MM.1S (cell line): Measurements from ENCODE around the gene ADGRL3.

Experiments used
- DNase-seq: peaks from one replicate; pipeline ENCODE4 v3.0.0-alpha.2; 2015
- H2AFZ ChIP-seq: fragments of 300-600 bp; sonication (generic); 2 replicates; pipeline ENCODE4 v1.6.0; 2016; ENCODE audit warnings: antibody characterized with exemption, low read length
- H3F3A ChIP-seq: fragments of 300-600 bp; sonication (generic); 2 replicates; pipeline ENCODE4 v1.6.1; 2016; ENCODE audit warnings: mild to moderate bottlenecking, antibody characterized with exemption, low read length, moderate library complexity, mixed read lengths; ENCODE audit not compliant: insufficient read depth
- H3K27ac ChIP-seq: fragments of 300-600 bp; sonication (generic); 2 replicates; pipeline ENCODE4 v1.5.1; 2016; ENCODE audit warnings: mild to moderate bottlenecking, low read length
- H3K27me3 ChIP-seq: fragments of 300-600 bp; sonication (generic); replicated peaks from 2 replicates; pipeline ENCODE4 v1.6.0; 2016; ENCODE audit warnings: low read length; ENCODE audit not compliant: insufficient read depth
- H3K36me3 ChIP-seq: fragments of 300-600 bp; sonication (generic); replicated peaks from 2 replicates; pipeline ENCODE4 v1.6.1; 2016; ENCODE audit warnings: mild to moderate bottlenecking, low read length, mixed read lengths; ENCODE audit not compliant: insufficient read depth
- H3K4me1 ChIP-seq: fragments of 300-600 bp; sonication (generic); 2 replicates; pipeline ENCODE4 v1.6.1; 2016; ENCODE audit warnings: low read length, mixed read lengths
- H3K4me2 ChIP-seq: fragments of 300-600 bp; sonication (generic); 2 replicates; pipeline ENCODE4 v1.6.0; 2016; ENCODE audit warnings: low read depth, low read length
- H3K4me3 ChIP-seq: fragments of 300-600 bp; sonication (generic); 2 replicates; pipeline ENCODE4 v1.5.1; 2016; ENCODE audit warnings: low read length, mixed read lengths
- H3K79me2 ChIP-seq: fragments of 300-600 bp; sonication (generic); 2 replicates; pipeline ENCODE4 v1.6.1; 2016; ENCODE audit warnings: mixed run types, low read length, mixed read lengths
- H3K9ac ChIP-seq: fragments of 300-600 bp; sonication (generic); 2 replicates; pipeline ENCODE4 v1.6.1; 2016; ENCODE audit warnings: low read length, mixed read lengths
- H3K9me2 ChIP-seq: fragments of 300-600 bp; sonication (generic); replicated peaks from 2 replicates; pipeline ENCODE4 v1.6.1; 2016; ENCODE audit warnings: mild to moderate bottlenecking, low read length, mixed read lengths; ENCODE audit not compliant: insufficient read depth
- H3K9me3 ChIP-seq: fragments of 300-600 bp; sonication (generic); replicated peaks from 2 replicates; pipeline ENCODE4 v1.6.1; 2016; ENCODE audit warnings: mild to moderate bottlenecking, low read length, mixed read lengths; ENCODE audit not compliant: insufficient read depth
- H4K20me1 ChIP-seq: fragments of 300-600 bp; sonication (generic); 2 replicates; pipeline ENCODE4 v1.6.1; 2016; ENCODE audit warnings: mild to moderate bottlenecking, low read length, moderate library complexity, mixed read lengths; ENCODE audit not compliant: insufficient read depth
- CTCF ChIP-seq: fragments of 300-600 bp; sonication (generic); IDR thresholded peaks from 2 replicates; pipeline ENCODE4 v1.5.1; 2016; ENCODE audit warnings: antibody characterized with exemption, low read length, mixed read lengths
- EZH2 ChIP-seq: fragments of 300-600 bp; sonication (generic); optimal IDR thresholded peaks from 2 replicates; pipeline ENCODE3; 2017; ENCODE audit warnings: low read depth, mild to moderate bottlenecking, antibody characterized with exemption, low read length, mixed read lengths
- EZH2phosphoT487 ChIP-seq: fragments of 300-600 bp; sonication (generic); IDR thresholded peaks from 2 replicates; pipeline ENCODE4 v1.6.1; 2018; ENCODE audit warnings: antibody characterized with exemption, low read length

ADGRL3 gene

GRCh38 chr4:61299316-61299715, 99.2 kb downstream of the ADGRL3 start:
- no peak for DNase-seq
- no peaks in the 10 kb centered on the region for H3K9me3 ChIP-seq
- H3K4me1 ChIP-seq = no peaks in the 10 kb centered on the region
- H3K9me2 ChIP-seq = no peaks in the 10 kb centered on the region
- no peaks in the 10 kb centered on the region for H3K79me2 ChIP-seq
- no peaks in the 10 kb centered on the region for H3F3A ChIP-seq
- H3K36me3 ChIP-seq = no peaks in the 10 kb centered on the region
- no peak overlapping the region for H3K4me2 ChIP-seq
- H3K27ac ChIP-seq = no peak overlapping the region
- TF ChIP-seq EZH2 (no peak), EZH2phosphoT487 (no peak), CTCF (no peak)
- H2AFZ ChIP-seq = no peak overlapping the region
- H3K27me3 ChIP-seq = no peaks in the 10 kb centered on the region
- H3K9ac ChIP-seq = no peak overlapping the region
- H4K20me1 ChIP-seq = no peaks in the 10 kb centered on the region
- no peak overlapping the region for H3K4me3 ChIP-seq

- Histone ChIP-seq H4K20me1 (no peaks in the 10 kb centered on the region), H3K79me2 (no peaks in the 10 kb centered on the region), H3K4me2 (no peak overlapping the region), H3K9ac (no peak overlapping the region), H2AFZ (no peak overlapping the region), H3K27ac (no peak overlapping the region), H3K9me3 (no peaks in the 10 kb centered on the region), H3K4me1 (no peaks in the 10 kb centered on the region), H3K9me2 (no peaks in the 10 kb centered on the region), H3F3A (no peaks in the 10 kb centered on the region), H3K4me3 (no peak overlapping the region), H3K36me3 (no peaks in the 10 kb centered on the region), H3K27me3 (no peaks in the 10 kb centered on the region)
- TF ChIP-seq EZH2 = no peak
- no peak for TF ChIP-seq CTCF
- no peak for TF ChIP-seq EZH2phosphoT487
- no peak for DNase-seq
Measured at GRCh38 chr4:61300266-61300844, 100.2 kb downstream of the ADGRL3 start.

- no peak for DNase-seq
- no peaks in the 10 kb centered on the region for H3K9me2 ChIP-seq
- H3K79me2 ChIP-seq = no peaks in the 10 kb centered on the region
- H4K20me1 ChIP-seq = no peaks in the 10 kb centered on the region
- H3K4me1 ChIP-seq = no peaks in the 10 kb centered on the region
- H3K27ac ChIP-seq = no peak overlapping the region
- H3K9me3 ChIP-seq = no peaks in the 10 kb centered on the region
- H3K4me3 ChIP-seq = no peak overlapping the region
- H3K27me3 ChIP-seq = no peaks in the 10 kb centered on the region
- no peak overlapping the region for H2AFZ ChIP-seq
- no peak overlapping the region for H3K4me2 ChIP-seq
- H3K9ac ChIP-seq = no peak overlapping the region
- TF ChIP-seq CTCF = no peak
- no peak for TF ChIP-seq EZH2
- no peak for TF ChIP-seq EZH2phosphoT487
- no peaks in the 10 kb centered on the region for H3K36me3 ChIP-seq
- H3F3A ChIP-seq = no peaks in the 10 kb centered on the region
Measured at GRCh38 chr4:61301271-61301670, 101.1 kb downstream of the ADGRL3 start.
